ENCODE results near the gene OTOR.

OTOR gene

GRCh38 chr20:16710781-16711180 lies 37.4 kb upstream of the OTOR start:
- no peak for TF ChIP-seq CTCF (IDR thresholded peaks at IDR 0.05; ENCODE audit: insufficient read depth, low read length, poor library complexity, severe bottlenecking)
- Histone ChIP-seq H3K9ac (ENCODE audit: low read length) (no peak overlapping the region), H4K20me1 (ENCODE audit: low read depth, low read length) (no peaks in the 10 kb centered on the region), H3K9me3 (ENCODE audit: insufficient read depth, low read length) (no peaks in the 10 kb centered on the region), H3F3A (ENCODE audit: insufficient read depth) (no peaks in the 10 kb centered on the region), H3K9me2 (replicated peaks; ENCODE audit: insufficient read depth, low read length) (no peaks in the 10 kb centered on the region), H3K4me2 (ENCODE audit: low read depth, low read length, poor library complexity, severe bottlenecking) (no peak overlapping the region), H3K36me3 (ENCODE audit: low read length) (no peaks in the 10 kb centered on the region), H3K27ac (ENCODE audit: low read depth, low read length) (no peak overlapping the region), H3K4me3 (ENCODE audit: insufficient read depth, low read length, poor library complexity, severe bottlenecking) (no peak overlapping the region), H3K27me3 (ENCODE audit: low read length) (no peaks in the 10 kb centered on the region), H2AFZ (ENCODE audit: low read depth, low read length, severe bottlenecking) (no peak overlapping the region), H3K79me2 (ENCODE audit: insufficient read depth, low read length) (no peaks in the 10 kb centered on the region)

DNA sequence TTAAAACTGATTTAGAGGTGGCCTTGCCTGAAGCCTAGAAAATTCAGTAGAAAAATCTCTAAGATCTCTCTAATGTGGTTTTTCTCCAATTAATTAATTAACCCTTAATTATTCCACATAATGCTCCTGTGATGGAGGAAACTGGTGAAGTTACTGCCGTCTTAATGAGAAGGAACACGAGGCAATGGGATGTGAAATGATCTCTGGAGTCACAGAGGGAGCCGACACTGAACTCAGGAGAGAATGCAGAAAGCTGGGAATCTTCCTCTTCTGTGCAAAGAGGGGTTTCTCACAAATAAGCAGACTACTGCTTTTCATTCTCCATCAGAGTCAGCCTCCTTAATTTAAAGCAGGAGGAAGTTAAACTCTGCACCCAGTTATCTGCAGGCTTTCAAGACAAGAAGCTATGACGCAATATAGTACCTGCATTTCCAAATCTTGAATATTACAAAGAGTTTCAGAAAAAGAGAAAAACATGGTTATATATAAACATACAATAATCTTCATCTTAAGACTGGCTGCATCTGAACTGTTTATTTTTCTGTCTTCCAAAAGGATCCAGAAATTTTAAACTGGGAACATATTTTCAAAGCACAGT lies 36.4 kb upstream of the OTOR start:
- TF ChIP-seq CTCF (IDR thresholded peaks at IDR 0.05; ENCODE audit: insufficient read depth, low read length, poor library complexity, severe bottlenecking) (no peak), EZH2phosphoT487 (conservative IDR thresholded peaks at IDR 0.05; ENCODE audit: low read length) (no peak)
- no peak overlapping the region for H3K27ac ChIP-seq (ENCODE audit: low read depth, low read length)
- no peak overlapping the region for H3K4me3 ChIP-seq (ENCODE audit: insufficient read depth, low read length, poor library complexity, severe bottlenecking)
- no peaks in the 10 kb centered on the region for H3K9me3 ChIP-seq (ENCODE audit: insufficient read depth, low read length)
- no peaks in the 10 kb centered on the region for H3K79me2 ChIP-seq (ENCODE audit: insufficient read depth, low read length)
- no peaks in the 10 kb centered on the region for H3K27me3 ChIP-seq (ENCODE audit: low read length)
- no peak overlapping the region for H3K9ac ChIP-seq (ENCODE audit: low read length)
- H3K4me2 ChIP-seq (ENCODE audit: low read depth, low read length, poor library complexity, severe bottlenecking), result no peak overlapping the region
- no peaks in the 10 kb centered on the region for H3F3A ChIP-seq (ENCODE audit: insufficient read depth)
- H2AFZ ChIP-seq (ENCODE audit: low read depth, low read length, severe bottlenecking), result no peak overlapping the region
- H4K20me1 ChIP-seq (ENCODE audit: low read depth, low read length), result no peaks in the 10 kb centered on the region
- no peaks in the 10 kb centered on the region for H3K36me3 ChIP-seq (ENCODE audit: low read length)
- no peaks in the 10 kb centered on the region for H3K9me2 ChIP-seq (replicated peaks; ENCODE audit: insufficient read depth, low read length)

- TF ChIP-seq EZH2phosphoT487 (conservative IDR thresholded peaks at IDR 0.05; ENCODE audit: low read length), result no peak
- TF ChIP-seq CTCF (IDR thresholded peaks at IDR 0.05; ENCODE audit: insufficient read depth, low read length, poor library complexity, severe bottlenecking), result no peak
- Histone ChIP-seq H3K9me2 (replicated peaks; ENCODE audit: insufficient read depth, low read length) (no peaks in the 10 kb centered on the region), H3K36me3 (ENCODE audit: low read length) (no peaks in the 10 kb centered on the region), H3K9ac (ENCODE audit: low read length) (no peak overlapping the region), H3K9me3 (ENCODE audit: insufficient read depth, low read length) (no peaks in the 10 kb centered on the region), H3K4me2 (ENCODE audit: low read depth, low read length, poor library complexity, severe bottlenecking) (no peak overlapping the region), H2AFZ (ENCODE audit: low read depth, low read length, severe bottlenecking) (no peak overlapping the region), H4K20me1 (ENCODE audit: low read depth, low read length) (no peaks in the 10 kb centered on the region), H3K79me2 (ENCODE audit: insufficient read depth, low read length) (no peaks in the 10 kb centered on the region), H3K27ac (ENCODE audit: low read depth, low read length) (no peak overlapping the region), H3K27me3 (ENCODE audit: low read length) (no peaks in the 10 kb centered on the region), H3K4me3 (ENCODE audit: insufficient read depth, low read length, poor library complexity, severe bottlenecking) (no peak overlapping the region), H3F3A (ENCODE audit: insufficient read depth) (no peaks in the 10 kb centered on the region)
Measured at GRCh38 chr20:16712511-16712947, 35.6 kb upstream of the OTOR start.

Measured in SU-DHL-6 (cell line).